HG03342 (cell line): ENCODE data around the gene IGFL2.
"Not testable (repeated sequence)": the region's sequence is repeated elsewhere in the genome, so short reads cannot be mapped to it uniquely, and the experiment has no call there.

ENCODE experiments used
- ATAC-seq: cut with Tn5 transposase; IDR thresholded peaks from one replicate; pipeline ENCODE4 v1.9.1; 2021; ENCODE audit warnings: mild to moderate bottlenecking, moderate library complexity; ENCODE audit not compliant: unreplicated experiment

Gene IGFL2

DNA sequence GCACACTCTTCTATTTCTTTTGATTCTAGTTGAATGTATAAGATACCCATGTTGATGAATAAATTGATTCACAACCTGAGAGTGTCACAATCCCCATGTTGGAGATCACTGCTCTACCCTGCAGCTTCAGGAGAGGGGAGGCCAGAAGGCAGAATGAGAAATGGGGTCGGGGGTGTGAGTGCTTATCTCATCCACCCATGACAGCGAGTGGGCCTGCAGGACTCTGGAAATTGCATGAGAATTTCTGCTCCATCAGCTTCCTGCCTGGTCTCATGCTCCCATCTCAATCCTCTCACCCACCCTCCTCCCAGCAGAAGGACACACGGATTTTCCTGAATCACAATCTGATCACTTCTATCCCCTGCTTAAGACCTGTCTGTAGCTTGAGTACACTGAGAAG lies 58.6 kb downstream of the IGFL2 start:
- ATAC-seq, result no peak

DNA sequence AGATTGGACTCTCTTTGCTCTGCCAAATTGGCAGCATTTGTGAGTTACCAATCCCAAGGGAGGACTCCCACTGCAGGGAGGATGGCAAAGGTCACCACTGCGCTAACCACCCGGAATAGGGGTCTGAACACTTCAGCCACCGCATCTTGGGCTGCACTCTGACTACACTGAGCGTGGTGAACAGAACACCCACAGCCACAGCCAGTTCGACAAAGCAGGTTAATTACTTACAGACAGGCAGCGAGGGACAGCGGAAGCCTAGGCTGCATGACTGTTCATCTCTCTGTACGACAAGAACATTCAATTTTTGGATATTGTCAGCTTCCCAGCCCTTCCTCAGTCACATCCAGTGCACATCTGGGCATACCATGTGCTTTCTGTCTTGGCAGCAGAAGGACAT lies 59.8 kb downstream of the IGFL2 start:
- not testable (repeated sequence) for ATAC-seq

DNA sequence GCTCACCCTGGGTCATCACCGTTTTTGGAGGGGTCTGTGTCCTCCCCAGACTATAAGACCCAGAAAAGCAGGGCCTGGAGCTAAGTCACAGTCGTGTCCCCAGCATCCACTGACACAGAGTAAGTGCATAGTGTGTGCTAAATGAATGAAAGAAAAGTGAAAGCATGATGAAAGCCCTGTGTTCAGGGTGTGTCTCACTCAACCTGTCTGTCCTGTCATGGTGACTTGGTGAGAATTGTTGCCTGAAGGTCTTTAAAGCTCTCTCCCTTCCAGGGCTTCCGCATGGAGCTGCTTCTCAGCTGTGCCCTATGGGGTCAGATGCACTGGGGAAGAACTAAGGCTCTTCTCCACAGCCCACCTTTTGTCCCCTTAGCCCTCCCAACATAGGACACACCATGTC lies 61.0 kb downstream of the IGFL2 start:
- ATAC-seq, result no peak

DNA sequence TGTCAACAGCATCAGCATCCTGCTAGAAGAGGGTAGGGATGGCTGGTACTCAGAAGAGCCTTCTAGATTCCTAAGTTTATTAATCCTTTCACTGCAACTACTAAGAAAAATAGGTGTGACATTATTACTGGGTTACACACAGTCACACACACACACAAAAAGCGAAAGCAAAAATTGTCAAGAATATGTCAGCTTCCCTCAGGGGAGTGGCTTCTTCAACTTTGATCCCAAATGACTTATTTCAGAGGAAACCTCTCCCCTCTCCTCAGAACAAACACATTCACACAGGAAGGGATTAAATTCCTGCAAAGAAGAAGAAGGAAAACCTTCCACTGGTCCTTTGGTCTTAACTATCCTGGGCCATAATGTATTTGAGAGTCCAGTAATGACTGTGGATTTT lies 61.4 kb downstream of the IGFL2 start:
- no peak for ATAC-seq

DNA sequence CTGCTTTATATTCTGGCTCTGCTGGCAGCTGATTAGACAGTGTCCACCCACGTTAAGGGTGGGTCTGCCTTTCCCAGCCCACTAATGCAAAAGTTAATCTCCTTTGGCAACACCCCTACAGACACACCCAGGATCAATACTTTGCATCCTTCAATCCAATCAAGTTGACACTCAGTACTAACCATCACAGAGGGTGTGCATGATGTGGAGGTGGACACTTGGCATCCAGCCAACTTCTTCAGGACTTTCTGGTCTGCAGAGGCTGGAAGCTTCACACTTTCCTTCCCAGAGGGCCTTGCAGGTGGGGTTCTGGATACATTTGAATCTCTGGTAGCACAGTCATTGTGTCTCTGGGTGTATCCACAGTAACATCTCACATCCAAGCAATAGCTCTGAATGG lies 62.6 kb downstream of the IGFL2 start:
- ATAC-seq, result no peak
